WTC11 (cell line): ENCODE results near the gene ARHGAP40. TPM values are rescaled to one million over a fixed set of nuclear protein-coding genes. Genes with fewer than 3 reads are reported as not detected.
A peak's percentile ranks its signal among the peaks of the same experiment; 100 is the strongest.

Experiments
- ATAC-seq: fragments of 200-7000 bp; cut with Tn5 transposase; 2 replicates; pipeline ENCODE4 v1.10.0; 2021; ENCODE audit warnings: mild to moderate bottlenecking, moderate library complexity
- CTCF ChIA-PET: fragments of 300-600 bp; sonication (Branson Sonifier 250); formaldehyde crosslinking; loops from one replicate; lab custom pipeline; 2021; ENCODE audit warnings: antibody characterized with exemption; lab: Charles Lee
- POLR2A ChIA-PET: fragments of 350-600 bp; sonication (Branson Sonifier 250); formaldehyde crosslinking; loops from one replicate; lab custom pipeline; 2021; ENCODE audit warnings: antibody characterized with exemption; lab: Charles Lee
- DNase-seq: peaks from one replicate; pipeline ENCODE4 v3.0.0; 2021; ENCODE audit warnings: low spot score
- H3K27ac Mint-ChIP-seq: 2 replicates; pipeline ENCODE4 v1.8.0; 2021; ENCODE audit warnings: mixed read lengths
- H3K27me3 Mint-ChIP-seq: 2 replicates; pipeline ENCODE4 v1.8.0; 2021; ENCODE audit warnings: low read depth, mild to moderate bottlenecking, moderate library complexity, mixed read lengths
- H3K36me3 Mint-ChIP-seq: 2 replicates; pipeline ENCODE4 v1.8.0; 2021; ENCODE audit warnings: mixed read lengths
- H3K4me1 Mint-ChIP-seq: 2 replicates; pipeline ENCODE4 v1.8.0; 2022; ENCODE audit warnings: mixed read lengths
- H3K4me3 Mint-ChIP-seq: 2 replicates; pipeline ENCODE4 v1.8.0; 2021; ENCODE audit warnings: mild to moderate bottlenecking, moderate library complexity, mixed read lengths
- H3K9me3 Mint-ChIP-seq: 2 replicates; pipeline ENCODE4 v1.8.0; 2021; ENCODE audit warnings: mixed read lengths
- AFF4 ChIP-seq: sonication (generic); formaldehyde crosslinking; IDR thresholded peaks from 2 replicates; pipeline ENCODE4 v1.8.1; 2023; ENCODE audit warnings: mild to moderate bottlenecking, missing genetic modification reagents, borderline replicate concordance
- ATF6 ChIP-seq: sonication (generic); formaldehyde crosslinking; IDR thresholded peaks from 2 replicates; pipeline ENCODE4 v1.8.1; 2023; ENCODE audit warnings: mild to moderate bottlenecking, missing genetic modification reagents
- CBFB ChIP-seq: sonication (generic); formaldehyde crosslinking; IDR thresholded peaks from 2 replicates; pipeline ENCODE4 v1.8.1; 2022; ENCODE audit warnings: mild to moderate bottlenecking, low read depth, missing genetic modification reagents
- CREB1 ChIP-seq: sonication (generic); formaldehyde crosslinking; IDR thresholded peaks from 2 replicates; pipeline ENCODE4 v1.8.0; 2023; ENCODE audit warnings: mild to moderate bottlenecking, missing genetic modification reagents
- GRHL2 ChIP-seq: fragments of 250-450 bp; sonication (Bioruptor Pico); IDR thresholded peaks from 2 replicates; pipeline ENCODE4 v1.8.0; 2022; ENCODE audit warnings: mild to moderate bottlenecking, moderate library complexity; ENCODE audit not compliant: insufficient replicate concordance, severe bottlenecking
- HMGA2 ChIP-seq: fragments of 250-450 bp; sonication (Bioruptor Pico); IDR thresholded peaks from 2 replicates; pipeline ENCODE4 v1.4.0; 2021; ENCODE audit warnings: mild to moderate bottlenecking, moderate library complexity
- IRF1 ChIP-seq: sonication (generic); formaldehyde crosslinking; IDR thresholded peaks from 2 replicates; pipeline ENCODE4 v1.8.0; 2023; ENCODE audit warnings: missing genetic modification reagents
- KAT7 ChIP-seq: sonication (generic); formaldehyde crosslinking; IDR thresholded peaks from 2 replicates; pipeline ENCODE4 v1.8.1; 2023; ENCODE audit warnings: missing genetic modification reagents, mild to moderate bottlenecking, borderline replicate concordance
- MLX ChIP-seq: sonication (generic); formaldehyde crosslinking; IDR thresholded peaks from 2 replicates; pipeline ENCODE4 v1.8.1; 2023; ENCODE audit warnings: mild to moderate bottlenecking, missing genetic modification reagents, moderate library complexity
- NFATC4 ChIP-seq: fragments of 250-450 bp; sonication (Bioruptor Pico); IDR thresholded peaks from 2 replicates; pipeline ENCODE4 v1.9.0; 2021; ENCODE audit warnings: mild to moderate bottlenecking
- RELA ChIP-seq: sonication (generic); formaldehyde crosslinking; IDR thresholded peaks from 2 replicates; pipeline ENCODE4 v1.8.1; 2022; ENCODE audit warnings: missing genetic modification reagents, mild to moderate bottlenecking, borderline replicate concordance
- RORB ChIP-seq: fragments of 250-450 bp; sonication (Bioruptor Pico); IDR thresholded peaks from 2 replicates; pipeline ENCODE4 v1.9.0; 2021; ENCODE audit warnings: mild to moderate bottlenecking
- SMAD4 ChIP-seq: sonication (generic); formaldehyde crosslinking; IDR thresholded peaks from 2 replicates; pipeline ENCODE4 v1.8.0; 2022; ENCODE audit warnings: mild to moderate bottlenecking, missing genetic modification reagents
- STAT6 ChIP-seq: sonication (generic); formaldehyde crosslinking; conservative IDR thresholded peaks from 2 replicates; pipeline ENCODE4 v1.8.1; 2023; ENCODE audit warnings: mild to moderate bottlenecking, low read depth, missing genetic modification reagents, moderate library complexity
- TCF7 ChIP-seq: sonication (generic); formaldehyde crosslinking; IDR thresholded peaks from 2 replicates; pipeline ENCODE4 v1.8.0; 2022; ENCODE audit warnings: mild to moderate bottlenecking, low read depth, missing genetic modification reagents, moderate library complexity
- TP53 ChIP-seq: sonication (generic); formaldehyde crosslinking; IDR thresholded peaks from 2 replicates; pipeline ENCODE4 v1.8.1; 2023; ENCODE audit warnings: mild to moderate bottlenecking, missing genetic modification reagents
- ZBTB21 ChIP-seq: sonication (generic); formaldehyde crosslinking; IDR thresholded peaks from 2 replicates; pipeline ENCODE4 v1.8.1; 2023; ENCODE audit warnings: mild to moderate bottlenecking, missing genetic modification reagents, borderline replicate concordance
- ZNF138 ChIP-seq: sonication (generic); formaldehyde crosslinking; conservative IDR thresholded peaks from 2 replicates; pipeline ENCODE4 v1.8.1; 2022; ENCODE audit warnings: mild to moderate bottlenecking, moderate library complexity, missing genetic modification reagents
- ZNF219 ChIP-seq: sonication (generic); formaldehyde crosslinking; IDR thresholded peaks from 2 replicates; pipeline ENCODE4 v1.8.0; 2023; ENCODE audit warnings: missing genetic modification reagents, mild to moderate bottlenecking, borderline replicate concordance
- ZNF232 ChIP-seq: sonication (generic); formaldehyde crosslinking; IDR thresholded peaks from 2 replicates; pipeline ENCODE4 v1.8.0; 2022; ENCODE audit warnings: mild to moderate bottlenecking, missing genetic modification reagents
- ZNF512 ChIP-seq: sonication (generic); formaldehyde crosslinking; IDR thresholded peaks from 2 replicates; pipeline ENCODE4 v1.8.1; 2022; ENCODE audit warnings: missing genetic modification reagents, borderline replicate concordance
- total RNA-seq: library from RNA; stranded (reverse); gene quantifications from 3 replicates; pipeline ENCODE4 v1.2.3, GENCODE V29; 2021

ARHGAP40 gene
- total RNA-seq, 1 experiment from 2014 or later = 0.72 TPM

GRCh38 chr20:38640521-38640920 is 38.9 kb downstream of the ARHGAP40 start:
- Mint-ChIP-seq H3K36me3 (no peaks in the 10 kb centered on the region), H3K4me1 (peaks cover 6% of the 10 kb centered on the region), H3K9me3 (peaks cover 3% of the 10 kb centered on the region; the same call in 1 of the 2 replicates), H3K27me3 (peaks cover 7% of the 10 kb centered on the region; the same call in 1 of the 2 replicates), H3K4me3 (no peak overlapping the region), H3K27ac (no peak overlapping the region)
- POLR2A ChIA-PET = no interaction called here
- TF ChIP-seq NFATC4 (no peak), SMAD4 (no peak), HMGA2 (no peak)
- CTCF ChIA-PET = interaction anchor here (0.6 to 0.7 kb wide), 2 partner anchors 18 to 77 kb away, joined by 3 to 4 read pairs; no protein-coding TSS in a partner anchor
- no peak for DNase-seq
- peak; percentile 49; the same call in 1 of the 2 replicates for ATAC-seq

- no peak for ATAC-seq
- Mint-ChIP-seq H3K27ac (no peak overlapping the region), H3K36me3 (no peaks in the 10 kb centered on the region), H3K27me3 (peaks cover 7% of the 10 kb centered on the region; the same call in 1 of the 2 replicates), H3K4me3 (no peak overlapping the region), H3K4me1 (peaks cover 13% of the 10 kb centered on the region), H3K9me3 (no peaks in the 10 kb centered on the region)
- DNase-seq = no peak
- TF ChIP-seq ZNF138 (CRISPR knock-in tag) (no peak), ATF6 (CRISPR knock-in tag) (no peak), CREB1 (CRISPR knock-in tag) (no peak), RORB (no peak), CBFB (CRISPR knock-in tag) (no peak), TCF7 (no peak), HMGA2 (no peak), IRF1 (CRISPR knock-in tag) (no peak), MLX (no peak), ZNF232 (CRISPR knock-in tag) (no peak), ZNF512 (no peak), KAT7 (CRISPR knock-in tag) (no peak), AFF4 (CRISPR knock-in tag) (no peak), ZNF219 (CRISPR knock-in tag) (no peak), STAT6 (CRISPR knock-in tag) (no peak), TP53 (CRISPR knock-in tag) (no peak), RELA (CRISPR knock-in tag) (no peak), ZBTB21 (CRISPR knock-in tag) (no peak), GRHL2 (CRISPR knock-in tag) (no peak)
- ChIA-PET POLR2A (no interaction called here), CTCF (interaction anchor here (1.8 to 5.1 kb wide), 2 partner anchors 8 to 84 kb away, joined by 9 to 36 read pairs; partner anchors contain the start of gene SLC32A1)
Observed at GRCh38 chr20:38642498-38642897, 40.9 kb downstream of the ARHGAP40 start.
